ENCODE data around the gene CEPT1. TPM values are rescaled to one million over a fixed set of nuclear protein-coding genes. Genes with fewer than 3 reads are reported as not detected.

Gene CEPT1
- 16.0 and 17.1 TPM in 2 replicates for polyA plus RNA-seq

DNA sequence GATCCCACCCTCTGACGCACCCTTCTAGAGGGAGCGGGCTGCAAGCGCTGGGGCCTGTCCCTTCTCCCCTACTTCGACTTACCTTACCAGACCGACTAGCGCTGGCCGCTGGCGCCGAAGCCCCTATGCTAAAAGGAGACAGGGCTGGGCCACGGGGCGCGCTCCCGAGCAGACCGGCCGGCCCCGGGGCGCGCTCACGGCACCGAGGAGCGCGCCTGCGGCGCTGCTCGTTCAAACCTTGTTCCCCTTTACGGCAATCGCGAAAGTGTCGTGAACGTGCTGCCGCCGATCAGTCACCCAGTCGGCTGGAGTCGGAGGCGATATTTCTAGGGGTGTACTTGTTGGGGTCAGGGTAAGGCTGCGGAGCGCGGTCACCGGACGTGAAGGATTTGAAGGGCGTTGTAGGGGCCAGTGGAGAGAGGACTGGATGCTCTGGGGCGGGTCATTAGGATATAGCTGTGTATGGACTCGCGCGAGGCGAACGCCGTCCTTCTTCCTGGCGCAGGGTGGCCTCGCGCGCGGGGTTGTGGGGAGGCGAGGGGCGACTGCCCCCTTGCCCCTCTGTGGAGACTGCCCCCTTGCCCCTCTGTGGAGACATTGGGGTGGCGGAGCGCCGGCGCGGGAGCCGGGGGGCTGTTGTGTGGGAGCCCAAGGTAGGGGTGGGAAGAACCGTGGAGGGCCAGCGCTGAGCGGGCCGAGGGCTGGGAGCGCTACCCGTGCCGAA, at the start of gene CEPT1, which contains the start of gene DRAM2:
TSS of gene CEPT1 (plus strand) at position 268 of the 724 bp plus-strand sequence. CDS start 7,492 bp downstream, outside the sequence.
TSS of gene DRAM2 (minus strand) at position 138 of the 724 bp plus-strand sequence. CDS start 8,539 bp downstream, outside the sequence.

DNA sequence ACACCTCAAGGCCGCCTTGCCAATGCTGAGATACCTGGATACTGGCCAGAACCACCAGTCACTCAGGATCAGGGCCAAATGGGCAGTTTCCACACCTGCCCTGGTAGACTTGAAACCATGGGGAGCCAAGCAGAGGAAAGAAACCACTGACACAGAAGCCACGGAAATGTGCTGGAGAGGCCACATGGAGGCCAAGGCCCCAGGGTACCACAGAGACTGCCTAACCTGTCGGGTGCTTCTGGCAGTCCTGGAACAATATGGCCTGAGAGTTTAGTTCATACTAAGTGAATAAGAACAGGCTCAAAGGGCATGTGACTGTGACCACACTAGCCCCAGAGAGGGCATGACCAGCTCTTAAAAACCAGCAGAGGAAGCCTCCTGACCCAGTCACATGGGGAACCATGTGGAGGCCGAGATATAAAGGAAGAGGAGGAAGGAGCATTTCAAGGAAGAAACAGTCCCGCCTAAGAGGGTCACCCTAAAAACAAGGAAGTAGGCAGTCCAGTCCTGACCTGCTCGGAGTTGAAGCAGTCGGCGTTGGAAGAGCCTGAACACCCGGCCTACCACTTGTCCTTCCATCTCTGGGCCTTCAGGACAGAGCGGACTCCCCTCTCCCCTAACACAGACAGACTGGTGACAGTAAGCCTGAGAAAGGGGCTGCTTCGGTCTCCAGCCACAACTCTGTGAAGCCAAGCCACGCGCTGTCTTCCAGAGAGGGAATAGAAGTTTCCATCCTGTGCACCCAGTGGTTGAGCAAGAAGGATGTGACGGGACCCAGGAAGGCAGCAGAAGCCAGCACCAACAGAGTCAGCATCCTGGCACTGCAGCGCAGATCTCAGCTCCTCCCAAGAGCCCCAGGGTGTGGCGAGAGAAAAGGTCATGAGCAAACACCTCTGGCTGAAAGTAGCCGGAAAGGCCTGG, 60.1 kb downstream of the CEPT1 start, which contains the start of gene DENND2D:
TSS of gene DENND2D (minus strand) at position 766 of the 921 bp plus-strand sequence. CDS start at position 579, 187 bp downstream.

DNA sequence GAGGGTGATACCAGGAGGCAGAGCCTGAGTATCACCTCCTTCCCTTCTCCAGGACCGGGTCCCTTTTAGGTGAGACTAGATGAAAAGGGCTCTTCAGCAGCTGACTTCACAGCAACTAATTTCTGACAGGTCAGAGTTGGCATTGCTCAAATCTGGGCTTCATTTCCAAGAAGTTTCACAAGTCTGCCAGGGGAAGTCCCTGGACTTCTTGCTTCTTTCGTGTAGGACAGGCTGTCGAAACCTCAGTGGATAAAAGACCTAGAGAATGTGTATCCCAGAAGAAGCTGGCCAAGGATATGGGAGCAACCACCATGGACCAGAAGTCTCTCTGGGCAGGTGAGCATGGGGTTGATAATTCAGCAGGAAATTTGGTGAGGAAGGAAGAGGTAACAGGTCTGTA, 87.4 kb downstream of the CEPT1 start, which contains the start of gene CHI3L2:
TSS of gene CHI3L2 (plus strand) at position 280 of the 400 bp plus-strand sequence. CDS start at position 297, 17 bp downstream.

Other genes starting within 250 kb of the CEPT1 start
- 22.6 and 32.5 TPM in 2 replicates for gene LRIF1, start 176.3 kb upstream of the CEPT1 start, polyA plus RNA-seq
- gene DRAM2, start 130 bp upstream of the CEPT1 start, polyA plus RNA-seq, result 44.7 and 49.2 TPM in 2 replicates
- gene DENND2D, start 60.4 kb downstream of the CEPT1 start, polyA plus RNA-seq, result 14.8 and 16.3 TPM in 2 replicates
- not detected in 2 replicates for gene CHI3L2, start 87.5 kb downstream of the CEPT1 start, polyA plus RNA-seq
- gene CHIA, start 150.6 kb downstream of the CEPT1 start, polyA plus RNA-seq, result not detected in 2 replicates

Measured in Purkinje cell (primary cell).